B cell (primary cell): ENCODE results near the gene CACNA2D4.

Experiments used
- EZH2 ChIP-seq: IDR thresholded peaks from 2 replicates; pipeline ENCODE4 v1.6.1; 2012; ENCODE audit warnings: borderline replicate concordance, low read depth, mild to moderate bottlenecking, moderate library complexity, low read length; ENCODE audit not compliant: insufficient read depth, poor library complexity, severe bottlenecking
- TF ChIP-seq, protein P1 (sequence below): fragments of 200-600 bp; IDR thresholded peaks from one replicate; pipeline ENCODE4 v1.8.0; 2022; ENCODE audit warnings: antibody characterized with exemption, mild to moderate bottlenecking

DNA sequence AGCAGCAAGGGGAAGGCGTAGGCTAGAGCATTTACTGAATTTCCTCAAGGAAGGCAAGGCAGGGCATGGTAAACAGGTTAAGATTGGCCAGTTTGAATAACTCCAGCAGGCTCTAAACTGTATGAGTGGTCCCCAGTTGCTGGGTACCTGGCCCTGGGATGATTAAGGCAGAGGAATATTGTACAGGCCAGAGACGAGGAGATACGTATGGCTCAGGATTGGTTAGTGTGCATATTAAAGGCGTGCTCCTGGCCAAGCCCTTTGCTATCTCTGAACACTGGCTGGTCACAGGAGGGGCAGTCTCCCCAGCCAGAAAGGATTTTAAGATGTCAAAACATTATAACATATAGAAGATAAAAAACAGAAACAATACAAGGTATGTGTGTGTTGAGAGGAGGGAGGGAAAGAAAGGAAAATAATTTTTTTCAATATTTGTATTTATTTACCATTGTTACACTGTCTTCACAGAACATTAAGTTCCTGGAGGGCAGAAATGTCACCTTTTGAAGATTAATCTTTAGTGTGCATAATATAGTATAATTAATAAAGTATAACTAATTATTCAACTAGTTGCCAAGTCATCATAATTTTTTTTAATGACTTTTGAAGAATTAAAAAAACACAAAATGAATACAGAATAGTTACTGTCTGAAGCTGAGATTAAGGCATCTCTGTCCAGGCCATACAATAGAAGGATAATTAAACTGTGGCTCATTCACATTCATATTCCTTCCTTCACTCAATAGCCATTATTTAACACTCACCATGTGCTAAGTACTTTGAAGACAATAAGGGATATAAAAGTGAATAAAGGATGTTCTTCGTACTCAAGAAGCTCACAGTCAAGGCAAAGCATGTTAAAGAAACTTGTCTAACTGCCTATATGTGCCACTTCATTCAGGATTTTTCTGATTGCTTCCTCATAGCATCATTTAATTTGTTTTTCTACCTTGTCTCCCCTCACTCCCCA is 43.9 kb upstream of the CACNA2D4 start:
- TF ChIP-seq EZH2: no peak
- TF ChIP-seq, protein P1, sequence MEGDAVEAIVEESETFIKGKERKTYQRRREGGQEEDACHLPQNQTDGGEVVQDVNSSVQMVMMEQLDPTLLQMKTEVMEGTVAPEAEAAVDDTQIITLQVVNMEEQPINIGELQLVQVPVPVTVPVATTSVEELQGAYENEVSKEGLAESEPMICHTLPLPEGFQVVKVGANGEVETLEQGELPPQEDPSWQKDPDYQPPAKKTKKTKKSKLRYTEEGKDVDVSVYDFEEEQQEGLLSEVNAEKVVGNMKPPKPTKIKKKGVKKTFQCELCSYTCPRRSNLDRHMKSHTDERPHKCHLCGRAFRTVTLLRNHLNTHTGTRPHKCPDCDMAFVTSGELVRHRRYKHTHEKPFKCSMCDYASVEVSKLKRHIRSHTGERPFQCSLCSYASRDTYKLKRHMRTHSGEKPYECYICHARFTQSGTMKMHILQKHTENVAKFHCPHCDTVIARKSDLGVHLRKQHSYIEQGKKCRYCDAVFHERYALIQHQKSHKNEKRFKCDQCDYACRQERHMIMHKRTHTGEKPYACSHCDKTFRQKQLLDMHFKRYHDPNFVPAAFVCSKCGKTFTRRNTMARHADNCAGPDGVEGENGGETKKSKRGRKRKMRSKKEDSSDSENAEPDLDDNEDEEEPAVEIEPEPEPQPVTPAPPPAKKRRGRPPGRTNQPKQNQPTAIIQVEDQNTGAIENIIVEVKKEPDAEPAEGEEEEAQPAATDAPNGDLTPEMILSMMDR: no peak
